K562 (cell line): Measurements from ENCODE around the gene PTH2. TPM values are rescaled to one million over a fixed set of nuclear protein-coding genes. Genes with fewer than 3 reads are reported as not detected.

Experiments used
- CBX2 ChIP-seq: fragments of 200-600 bp; sonication (generic); IDR thresholded peaks from one replicate; pipeline ENCODE4 v1.6.1; 2012; ENCODE audit warnings: mild to moderate bottlenecking, low read length, inconsistent platforms; ENCODE audit not compliant: insufficient read depth, poor library complexity, severe bottlenecking
- CLOCK ChIP-seq: fragments of 250-450 bp; sonication (Bioruptor Pico); IDR thresholded peaks from 2 replicates; pipeline ENCODE4 v1.4.0; 2020; ENCODE audit warnings: mild to moderate bottlenecking, moderate library complexity, borderline replicate concordance
- EHMT2 ChIP-seq: fragments of 450-650 bp; IDR thresholded peaks from 2 replicates; pipeline ENCODE4 v1.6.1; 2018; ENCODE audit warnings: antibody characterized with exemption
- ELF1 ChIP-seq: fragments of 200-800 bp; sonication (Bioruptor generic); IDR thresholded peaks from 2 replicates; pipeline ENCODE4 v1.6.1; 2016; ENCODE audit warnings: missing genetic modification characterization, missing compliant biosample characterization
- KDM2B ChIP-seq: fragments of 250-450 bp; sonication (Bioruptor Pico); IDR thresholded peaks from 2 replicates; pipeline ENCODE4 v1.8.0; 2021; ENCODE audit warnings: mild to moderate bottlenecking, moderate library complexity
- L3MBTL2 ChIP-seq: fragments of 450-650 bp; IDR thresholded peaks from 2 replicates; pipeline ENCODE4 v1.6.1; 2016; ENCODE audit warnings: mild to moderate bottlenecking, moderate library complexity
- MED1 ChIP-seq: sonication (generic); formaldehyde crosslinking; IDR thresholded peaks from 2 replicates; pipeline ENCODE4 v1.8.1; 2023; ENCODE audit warnings: missing genetic modification reagents, borderline replicate concordance
- NBN ChIP-seq: fragments of 450-650 bp; IDR thresholded peaks from 2 replicates; pipeline ENCODE4 v1.6.1; 2016; ENCODE audit warnings: low read depth, mild to moderate bottlenecking
- PCBP1 ChIP-seq: fragments of 200-400 bp; formaldehyde crosslinking; IDR thresholded peaks from 2 replicates; pipeline ENCODE4 v1.6.1; 2018; ENCODE audit warnings: mild to moderate bottlenecking, low read depth, low read length; ENCODE audit not compliant: poor library complexity, severe bottlenecking
- PTBP1 ChIP-seq: fragments of 200-400 bp; formaldehyde crosslinking; IDR thresholded peaks from 2 replicates; pipeline ENCODE4 v1.6.1; 2017; ENCODE audit warnings: low read depth, low read length
- SFPQ ChIP-seq: fragments of 200-400 bp; formaldehyde crosslinking; IDR thresholded peaks from 2 replicates; pipeline ENCODE4 v1.6.1; 2017; ENCODE audit warnings: mild to moderate bottlenecking, low read depth, low read length, moderate library complexity
- TAL1 ChIP-seq: fragments of 450-650 bp; IDR thresholded peaks from 2 replicates; pipeline ENCODE4 v1.6.1; 2016; ENCODE audit warnings: mild to moderate bottlenecking
- TFAP4 ChIP-seq: sonication (generic); formaldehyde crosslinking; IDR thresholded peaks from 2 replicates; pipeline ENCODE4 v1.8.0; 2022; ENCODE audit warnings: missing genetic modification reagents, mild to moderate bottlenecking, moderate library complexity, borderline replicate concordance
- ZBTB33 ChIP-seq: sonication (generic); formaldehyde crosslinking; IDR thresholded peaks from 2 replicates; pipeline ENCODE4 v1.8.1; 2023; ENCODE audit warnings: mild to moderate bottlenecking, missing genetic modification reagents
- ZFPM2 ChIP-seq: fragments of 250-450 bp; sonication (Bioruptor Pico); IDR thresholded peaks from 2 replicates; pipeline ENCODE4 v1.5.1; 2022; ENCODE audit warnings: mild to moderate bottlenecking
- polyA plus RNA-seq, 8 experiments: library from polyadenylated mRNA; depleted of rRNA in 4 of 8; stranded (reverse) in 5 of 8; unstranded in 3 of 8; fragments of >200 nt; fragmentation: Nextera tagmentation in 2 of 8; fragmentation: Illumina TruSeq in 1 of 8; extraction: Ambion mirVana in 2 of 8; extraction: Trizol in 1 of 8; gene quantifications; 2 replicates each; pipeline versions ENCODE4 v1.2.1 to v1.2.3, GENCODE V29; 2011 to 2014; ENCODE audit warnings: inconsistent platforms in 1 of 8, missing spikeins in 1 of 8
- total RNA-seq, 7 experiments: library from RNA; depleted of rRNA in 6 of 7; stranded (reverse); fragments of >200 nt in 6 of 7; fragmentation: Illumina TruSeq in 2 of 7; extraction: Trizol in 2 of 7; gene quantifications; 2 replicates each; pipeline versions ENCODE4 v1.2.1 to v1.2.3, GENCODE V29; 2011 to 2021; ENCODE audit warnings: low replicate concordance in 1 of 7

Gene PTH2
- total and polyA plus RNA-seq, 9 of the 15 experiments (the other 6 are each of a cell fraction or from before 2014, with no cell fraction given): 1.3 TPM; not detected in 8

- TF ChIP-seq ZBTB33 (CRISPR knock-in tag): peak; percentile 93
- peak; percentile 8; the same call in 1 of the 2 replicates for TF ChIP-seq KDM2B (CRISPR knock-in tag)
- no peak for TF ChIP-seq PCBP1
- TF ChIP-seq CLOCK (CRISPR knock-in tag): no peak
- TF ChIP-seq EHMT2: no peak
- no peak for TF ChIP-seq SFPQ
- peak; percentile 86 for TF ChIP-seq L3MBTL2
- TF ChIP-seq CBX2: no peak
- TF ChIP-seq MED1: no peak
- peak; percentile 93 for TF ChIP-seq TFAP4 (CRISPR knock-in tag)
- TF ChIP-seq ELF1 (tag): no peak
- TF ChIP-seq ZFPM2 (CRISPR knock-in tag): no peak
- TF ChIP-seq TAL1: no peak
- no peak for TF ChIP-seq PTBP1
- TF ChIP-seq NBN: peak; percentile 47; the same call in 1 of the 2 replicates
Measured at GRCh38 chr19:49443366-49444099, 20.3 kb upstream of the PTH2 start (continued).
